ENCODE measurements around the gene RBBP4. TPM values are rescaled to one million over a fixed set of nuclear protein-coding genes. Genes with fewer than 3 reads are reported as not detected.

RBBP4 gene
- total and polyA plus RNA-seq, 2 of the 8 experiments (the other 6 are each of a cell fraction or from before 2014, with no cell fraction given), result 147 to 397 TPM

DNA sequence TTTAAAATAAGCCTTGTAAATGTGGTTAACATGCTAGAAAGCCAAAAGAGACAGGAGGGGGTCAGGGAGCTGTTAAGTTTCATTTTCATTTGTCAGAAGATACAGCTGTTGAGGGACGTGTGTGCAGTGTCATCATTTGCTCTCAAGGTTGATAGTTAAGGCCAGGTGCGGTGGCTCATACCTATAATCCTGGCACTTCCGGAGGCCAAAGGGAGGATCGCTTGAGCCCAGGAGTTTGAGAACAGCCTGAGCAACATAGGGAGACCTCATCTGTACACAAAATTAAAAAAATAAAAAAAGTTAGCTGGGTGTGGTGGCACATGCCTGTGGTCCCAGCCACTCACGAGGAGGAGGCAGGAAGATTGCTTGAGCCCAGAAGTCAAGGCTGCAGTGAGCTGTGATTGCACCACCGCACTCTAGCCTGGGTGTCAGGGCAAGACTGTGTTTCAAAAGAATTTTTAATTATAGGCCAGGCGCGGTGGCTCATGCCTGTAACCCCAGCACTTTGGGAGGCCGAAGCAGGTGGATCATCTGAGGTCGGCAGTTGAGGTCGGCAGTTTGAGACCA is 23.3 kb upstream of the RBBP4 start:
- TF ChIP-seq NRF1 (IDR thresholded peaks at IDR 0.05; ENCODE audit: low read depth, low read length), result no peak
- TF ChIP-seq RAD21 (IDR thresholded peaks at IDR 0.05 in 1 of 2, conservative IDR thresholded peaks at IDR 0.05 in 1 of 2; ENCODE audit: low read depth in 2 of 2, low read length in 2 of 2), result no peak
- TF ChIP-seq, protein P1, sequence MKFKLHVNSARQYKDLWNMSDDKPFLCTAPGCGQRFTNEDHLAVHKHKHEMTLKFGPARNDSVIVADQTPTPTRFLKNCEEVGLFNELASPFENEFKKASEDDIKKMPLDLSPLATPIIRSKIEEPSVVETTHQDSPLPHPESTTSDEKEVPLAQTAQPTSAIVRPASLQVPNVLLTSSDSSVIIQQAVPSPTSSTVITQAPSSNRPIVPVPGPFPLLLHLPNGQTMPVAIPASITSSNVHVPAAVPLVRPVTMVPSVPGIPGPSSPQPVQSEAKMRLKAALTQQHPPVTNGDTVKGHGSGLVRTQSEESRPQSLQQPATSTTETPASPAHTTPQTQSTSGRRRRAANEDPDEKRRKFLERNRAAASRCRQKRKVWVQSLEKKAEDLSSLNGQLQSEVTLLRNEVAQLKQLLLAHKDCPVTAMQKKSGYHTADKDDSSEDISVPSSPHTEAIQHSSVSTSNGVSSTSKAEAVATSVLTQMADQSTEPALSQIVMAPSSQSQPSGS (IDR thresholded peaks at IDR 0.05; ENCODE audit: low read length), result no peak
- TF ChIP-seq CHD2 (IDR thresholded peaks at IDR 0.05; ENCODE audit: low read length), result no peak
- TF ChIP-seq, protein P2, sequence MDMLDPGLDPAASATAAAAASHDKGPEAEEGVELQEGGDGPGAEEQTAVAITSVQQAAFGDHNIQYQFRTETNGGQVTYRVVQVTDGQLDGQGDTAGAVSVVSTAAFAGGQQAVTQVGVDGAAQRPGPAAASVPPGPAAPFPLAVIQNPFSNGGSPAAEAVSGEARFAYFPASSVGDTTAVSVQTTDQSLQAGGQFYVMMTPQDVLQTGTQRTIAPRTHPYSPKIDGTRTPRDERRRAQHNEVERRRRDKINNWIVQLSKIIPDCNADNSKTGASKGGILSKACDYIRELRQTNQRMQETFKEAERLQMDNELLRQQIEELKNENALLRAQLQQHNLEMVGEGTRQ (IDR thresholded peaks at IDR 0.05; ENCODE audit: low read length), result no peak
- TF ChIP-seq POU5F1 (IDR thresholded peaks at IDR 0.05; ENCODE audit: low read depth, low read length), result no peak
- Histone ChIP-seq H3K18ac (ENCODE audit: extremely low read depth, low read length) (no peak overlapping the region), H2BK12ac (ENCODE audit: low read depth, low read length) (no peak overlapping the region), H3K23ac (ENCODE audit: insufficient read length) (no peak overlapping the region), H2AK5ac (ENCODE audit: low read depth, low read length) (no peak overlapping the region), H3K27ac (ENCODE audit: low read depth, low read length) (no peak overlapping the region), H4K5ac (ENCODE audit: insufficient read length, low read depth, low read length) (no peak overlapping the region), H3K4me3 (ENCODE audit: extremely low read depth in 1 of 4, insufficient read depth in 2 of 4, low read depth in 3 of 4, low read length in 4 of 4) (no peak overlapping the region), H3K9me3 (ENCODE audit: insufficient read depth in 2 of 2, low read depth in 1 of 2, low read length in 1 of 2) (no peaks in the 10 kb centered on the region), H4K20me1 (replicated peaks in 1 of 2; ENCODE audit: control insufficient read depth in 1 of 2, insufficient read depth in 2 of 2, low read length in 2 of 2) (no peaks in the 10 kb centered on the region), H3K56ac (replicated peaks; ENCODE audit: insufficient read length, low read depth, low read length) (no peak overlapping the region), H3K14ac (ENCODE audit: insufficient read length) (no peak overlapping the region), H4K91ac (replicated peaks; ENCODE audit: insufficient read length, low read length) (no peak overlapping the region), H2BK120ac (replicated peaks; ENCODE audit: low read depth, low read length) (no peak overlapping the region), H3K4me2 (ENCODE audit: insufficient read depth in 1 of 2, low read depth in 2 of 2, low read length in 2 of 2) (no peak overlapping the region), H3K79me1 (ENCODE audit: low read depth, low read length) (no peaks in the 10 kb centered on the region; the same call in 1 of the 2 replicates), H3K4me1 (replicated peaks in 1 of 4; ENCODE audit: control insufficient read depth in 3 of 4, insufficient read depth in 4 of 4, low read length in 3 of 4) (peaks cover 0 to 3% (median 0%) of the 10 kb centered on the region in 4 experiments; a peak in 4 of 7 replicates), H3K36me3 (ENCODE audit: control insufficient read depth in 2 of 4, insufficient read depth in 4 of 4, low read length in 3 of 4) (peaks cover 0 to 26% (median 6%) of the 10 kb centered on the region in 4 experiments; a peak in 5 of 8 replicates), H3K79me2 (ENCODE audit: control insufficient read depth in 1 of 2, insufficient read depth in 2 of 2, low read length in 2 of 2) (no peaks in the 10 kb centered on the region), H3K9ac (replicated peaks in 1 of 4; ENCODE audit: extremely low read depth in 1 of 4, low read depth in 3 of 4, low read length in 3 of 4) (no peak overlapping the region), H3K4ac (replicated peaks; ENCODE audit: insufficient read length, low read depth, low read length) (no peak overlapping the region), H3K23me2 (ENCODE audit: low read depth, low read length) (peaks cover 1% of the 10 kb centered on the region; the same call in 1 of the 2 replicates), H2BK5ac (ENCODE audit: low read depth, low read length) (no peak overlapping the region), H4K8ac (ENCODE audit: extremely low read depth, insufficient read depth, low read length) (no peak overlapping the region), H2BK15ac (ENCODE audit: low read length) (no peak overlapping the region), H2BK20ac (ENCODE audit: low read length) (no peak overlapping the region), H2AFZ (ENCODE audit: low read length) (no peak overlapping the region), H3K27me3 (replicated peaks in 1 of 4; ENCODE audit: control insufficient read depth in 3 of 4, extremely low read depth in 1 of 4, insufficient read depth in 3 of 4, low read length in 3 of 4) (no peaks in the 10 kb centered on the region)
- 92% methylated on average over 11 of the region's 11 CpGs; no CpG with 5 or more reads in 1 of the 2 experiments for WGBS, 2 experiments (ENCODE audit: extremely low coverage in 1 of 2, insufficient coverage in 1 of 2, insufficient read length in 1 of 2, insufficient replicate concordance in 2 of 2, low coverage in 1 of 2, low lambda C conversion rate in 2 of 2, missing lambda C conversion rate in 1 of 2)
- FAIRE-seq (no peak), DNase-seq (ENCODE audit: low read depth in 1 of 2, low spot score in 2 of 2) (no peak)
- POLR2A ChIA-PET (ENCODE audit: partially characterized antibody), result interaction anchor here (0.6 to 1.1 kb wide), 2 partner anchors 10 to 14 kb away, joined by 3 read pairs; no protein-coding TSS in a partner anchor
- CTCF ChIA-PET (ENCODE audit: partially characterized antibody), result interaction anchor here (1.4 kb wide), 1 partner anchor 9 kb away, joined by 3 read pairs; no protein-coding TSS in a partner anchor
